ENCODE data around the gene RAB3A.

RAB3A gene

GRCh38 chr19:18229915-18230314 lies 26.1 kb upstream of the RAB3A start:
- TF ChIP-seq, protein P1, sequence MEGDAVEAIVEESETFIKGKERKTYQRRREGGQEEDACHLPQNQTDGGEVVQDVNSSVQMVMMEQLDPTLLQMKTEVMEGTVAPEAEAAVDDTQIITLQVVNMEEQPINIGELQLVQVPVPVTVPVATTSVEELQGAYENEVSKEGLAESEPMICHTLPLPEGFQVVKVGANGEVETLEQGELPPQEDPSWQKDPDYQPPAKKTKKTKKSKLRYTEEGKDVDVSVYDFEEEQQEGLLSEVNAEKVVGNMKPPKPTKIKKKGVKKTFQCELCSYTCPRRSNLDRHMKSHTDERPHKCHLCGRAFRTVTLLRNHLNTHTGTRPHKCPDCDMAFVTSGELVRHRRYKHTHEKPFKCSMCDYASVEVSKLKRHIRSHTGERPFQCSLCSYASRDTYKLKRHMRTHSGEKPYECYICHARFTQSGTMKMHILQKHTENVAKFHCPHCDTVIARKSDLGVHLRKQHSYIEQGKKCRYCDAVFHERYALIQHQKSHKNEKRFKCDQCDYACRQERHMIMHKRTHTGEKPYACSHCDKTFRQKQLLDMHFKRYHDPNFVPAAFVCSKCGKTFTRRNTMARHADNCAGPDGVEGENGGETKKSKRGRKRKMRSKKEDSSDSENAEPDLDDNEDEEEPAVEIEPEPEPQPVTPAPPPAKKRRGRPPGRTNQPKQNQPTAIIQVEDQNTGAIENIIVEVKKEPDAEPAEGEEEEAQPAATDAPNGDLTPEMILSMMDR (IDR thresholded peaks at IDR 0.05; ENCODE audit: control insufficient read depth, insufficient read depth, low read depth, low read length, missing control alignments) = no peak
- H3K4me3 ChIP-seq (ENCODE audit: control insufficient read depth, low read depth, low read length) = no peak overlapping the region
- no peak for DNase-seq (ENCODE audit: low read depth)

DNA sequence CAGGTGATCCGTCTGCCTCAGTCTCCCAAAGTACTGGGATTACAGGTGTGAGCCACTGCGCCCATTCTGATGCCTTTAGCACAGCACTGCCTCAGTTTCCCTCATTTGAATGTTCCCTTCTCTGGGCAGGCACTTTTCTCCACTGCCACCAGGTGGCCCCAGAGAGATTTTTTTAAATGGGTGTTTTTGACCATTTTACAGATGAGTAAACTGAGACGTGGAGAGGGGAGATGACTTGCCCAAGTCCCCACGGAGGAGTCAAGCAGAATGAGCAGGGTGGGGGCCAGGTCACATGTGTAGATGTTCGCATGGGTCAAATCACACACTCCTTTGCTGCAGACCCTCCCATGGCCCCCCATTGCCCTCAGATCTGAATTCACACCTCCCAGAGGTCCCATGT lies 25.6 kb upstream of the RAB3A start:
- no peak for DNase-seq (ENCODE audit: low read depth)
- TF ChIP-seq, protein P1 (IDR thresholded peaks at IDR 0.05; ENCODE audit: control insufficient read depth, insufficient read depth, low read depth, low read length, missing control alignments) = peak; percentile 40
- no peak overlapping the region for H3K4me3 ChIP-seq (ENCODE audit: control insufficient read depth, low read depth, low read length)

- H3K4me3 ChIP-seq (ENCODE audit: control insufficient read depth, low read depth, low read length) = no peak overlapping the region
- no peak for DNase-seq (ENCODE audit: low read depth)
- TF ChIP-seq, protein P1 (IDR thresholded peaks at IDR 0.05; ENCODE audit: control insufficient read depth, insufficient read depth, low read depth, low read length, missing control alignments) = no peak
These were observed 24.0 kb upstream of the RAB3A start for GRCh38 chr19:18227781-18228271.

DNA sequence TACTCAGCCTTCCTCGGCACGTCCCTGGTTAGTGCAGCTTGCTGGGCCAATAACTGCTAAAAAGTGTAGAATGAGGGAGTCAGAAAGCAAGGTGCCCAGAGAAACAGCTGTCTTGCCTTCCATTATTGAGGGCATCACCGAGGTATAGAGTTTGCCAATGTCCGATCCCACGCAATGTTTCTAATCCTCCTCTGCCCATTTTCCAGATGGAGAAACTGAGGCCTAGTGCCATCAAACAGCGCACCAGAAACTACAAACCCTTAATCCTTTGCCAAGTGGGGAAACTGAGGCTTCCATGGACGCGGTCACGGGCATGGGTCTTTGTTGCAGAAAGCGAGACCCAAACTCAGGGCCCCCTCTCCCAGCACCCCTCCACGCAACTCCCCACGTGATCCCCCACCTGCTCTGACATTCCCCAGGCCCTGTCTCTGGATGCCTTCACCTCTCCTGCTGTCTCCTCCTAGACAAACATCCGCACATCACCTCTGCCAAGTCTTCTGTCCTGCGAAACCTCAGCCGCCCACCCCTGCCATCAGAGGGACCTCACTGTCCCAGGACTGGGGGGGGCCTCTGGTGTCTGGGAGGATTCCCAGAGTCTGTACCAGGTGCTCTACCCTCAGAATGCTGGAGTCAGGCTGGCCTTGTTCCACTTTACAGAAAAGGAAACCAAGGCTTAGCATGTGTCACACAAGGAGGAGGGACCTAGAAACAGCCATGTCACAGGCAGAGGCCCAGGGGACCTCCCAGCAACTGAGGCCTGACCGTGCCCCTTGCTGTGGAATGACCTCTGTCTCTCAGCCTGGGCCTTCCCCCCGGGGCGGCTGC lies 23.3 kb upstream of the RAB3A start:
- no peak for DNase-seq (ENCODE audit: low read depth)
- TF ChIP-seq, protein P1 (IDR thresholded peaks at IDR 0.05; ENCODE audit: control insufficient read depth, insufficient read depth, low read depth, low read length, missing control alignments) = no peak
- H3K4me3 ChIP-seq (ENCODE audit: control insufficient read depth, low read depth, low read length) = no peak overlapping the region

- TF ChIP-seq, protein P1 (IDR thresholded peaks at IDR 0.05; ENCODE audit: control insufficient read depth, insufficient read depth, low read depth, low read length, missing control alignments) = no peak
- H3K4me3 ChIP-seq (ENCODE audit: control insufficient read depth, low read depth, low read length) = no peak within 1 kb of the TSS
- no peak for DNase-seq (ENCODE audit: low read depth)
These were observed 22.0 kb upstream of the RAB3A start, which contains the start of gene PDE4C for GRCh38 chr19:18225702-18226468. PDE4C (minus strand) TSS chr19:18226438; CDS start chr19:18226415, 23 bp downstream.

DNA sequence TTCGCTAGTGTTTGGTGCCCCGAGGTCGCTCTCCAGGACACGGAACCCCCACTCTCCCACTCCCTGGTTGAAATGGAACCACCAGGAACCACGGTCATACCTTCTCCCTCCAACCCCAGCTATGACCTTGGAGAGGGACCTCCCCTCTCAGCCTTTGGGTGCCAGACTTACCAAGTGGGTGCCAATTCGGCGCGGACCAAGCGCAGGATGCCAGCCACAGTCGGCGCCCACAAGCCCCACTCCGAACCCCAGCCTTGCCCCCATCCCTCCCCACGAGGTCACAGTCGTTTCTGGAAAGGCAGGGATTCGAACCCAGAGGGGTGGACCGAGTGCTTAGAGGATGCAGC lies 21.5 kb upstream of the RAB3A start:
- no peak for DNase-seq (ENCODE audit: low read depth)
- TF ChIP-seq, protein P1 (IDR thresholded peaks at IDR 0.05; ENCODE audit: control insufficient read depth, insufficient read depth, low read depth, low read length, missing control alignments) = no peak
- H3K4me3 ChIP-seq (ENCODE audit: control insufficient read depth, low read depth, low read length) = no peak overlapping the region; the same call in 1 of the 2 replicates
